Liver (tissue), 9 donors: ENCODE data around the gene KIF15. TPM values are rescaled to one million over a fixed set of nuclear protein-coding genes. Genes with fewer than 3 reads are reported as not detected.

Experiments
- DNase-seq: peaks from one replicate; pipeline ENCODE4 v3.0.0-alpha.2; 2017; ENCODE audit warnings: low spot score
- H3K27ac ChIP-seq, 2 donors: one replicate each; pipeline ENCODE4 v1.7.0; 2013; ENCODE audit warnings: inconsistent platforms in 2 of 2, low read length in 2 of 2, control low read depth in 1 of 2, low read depth in 1 of 2, mild to moderate bottlenecking in 1 of 2
- H3K27me3 ChIP-seq, 4 donors: one replicate each; pipeline versions ENCODE4 v1.6.1 to v1.7.0; 2013; ENCODE audit warnings: low read length in 3 of 4, inconsistent platforms in 1 of 4, mild to moderate bottlenecking in 1 of 4, moderate library complexity in 1 of 4; ENCODE audit not compliant: control insufficient read depth in 4 of 4, insufficient read depth in 4 of 4
- H3K36me3 ChIP-seq, 4 donors: one replicate each; pipeline versions ENCODE4 v1.6.1 to v1.7.0; 2013; ENCODE audit warnings: low read length in 3 of 4, mild to moderate bottlenecking in 3 of 4, low read depth in 1 of 4, moderate library complexity in 1 of 4; ENCODE audit not compliant: control insufficient read depth in 4 of 4, insufficient read depth in 3 of 4
- H3K4me1 ChIP-seq, 4 donors: one replicate each; pipeline versions ENCODE4 v1.6.1 to v1.7.0; 2013; ENCODE audit warnings: low read length in 3 of 4, mild to moderate bottlenecking in 3 of 4, moderate library complexity in 1 of 4; ENCODE audit not compliant: control insufficient read depth in 4 of 4, insufficient read depth in 4 of 4
- H3K4me3 ChIP-seq, 3 donors: one replicate each; pipeline versions ENCODE4 v1.6.1 to v1.7.0; 2013; ENCODE audit warnings: low read length in 3 of 3, control low read depth in 1 of 3, low read depth in 1 of 3, mild to moderate bottlenecking in 1 of 3
- H3K9ac ChIP-seq, 2 donors: one replicate each; pipeline ENCODE4 v1.7.0; 2013; ENCODE audit warnings: low read length in 2 of 2, mild to moderate bottlenecking in 2 of 2, moderate library complexity in 2 of 2, control low read depth in 1 of 2, low read depth in 1 of 2
- H3K9me3 ChIP-seq, 4 donors: one replicate each; pipeline versions ENCODE4 v1.6.1 to v1.7.0; 2013; ENCODE audit warnings: low read length in 3 of 4; ENCODE audit not compliant: control insufficient read depth in 4 of 4
- CTCF ChIP-seq: fragments of 150-350 bp; IDR thresholded peaks from 2 replicates; pipeline ENCODE4 v1.5.1; 2017; ENCODE audit warnings: improper control_type of control experiment, low read depth, low read length; ENCODE audit not compliant: missing input control
- EGR1 ChIP-seq, 2 donors: IDR thresholded peaks; 2 replicates each; pipeline ENCODE4 v1.6.1; 2016 to 2018; ENCODE audit warnings: antibody characterized with exemption in 2 of 2, low read depth in 2 of 2
- FOXA1 ChIP-seq: IDR thresholded peaks from 2 replicates; pipeline ENCODE4 v1.6.1; 2016; ENCODE audit warnings: antibody characterized with exemption
- FOXA2 ChIP-seq: IDR thresholded peaks from 2 replicates; pipeline ENCODE4 v1.6.1; 2016; ENCODE audit warnings: antibody characterized with exemption
- GABPA ChIP-seq, 2 donors: IDR thresholded peaks in 1 of 2; conservative IDR thresholded peaks in 1 of 2; 2 replicates each; pipeline ENCODE4 v1.6.1; 2016; ENCODE audit warnings: antibody characterized with exemption in 2 of 2, mild to moderate bottlenecking in 1 of 2, moderate library complexity in 1 of 2
- HNF4A ChIP-seq, 2 donors: conservative IDR thresholded peaks; 2 replicates each; pipeline ENCODE4 v1.6.1; 2016; ENCODE audit warnings: antibody characterized with exemption in 2 of 2, mild to moderate bottlenecking in 2 of 2
- HNF4G ChIP-seq: IDR thresholded peaks from 2 replicates; pipeline ENCODE4 v1.6.1; 2016; ENCODE audit warnings: antibody characterized with exemption
- JUND ChIP-seq, 2 donors: IDR thresholded peaks; 2 replicates each; pipeline ENCODE4 v1.6.1; 2016; ENCODE audit warnings: antibody characterized with exemption in 2 of 2
- MAX ChIP-seq: IDR thresholded peaks from 2 replicates; pipeline ENCODE4 v1.6.1; 2016; ENCODE audit warnings: antibody characterized with exemption
- NR2F2 ChIP-seq: IDR thresholded peaks from 2 replicates; pipeline ENCODE4 v1.6.1; 2016; ENCODE audit warnings: antibody characterized with exemption
- REST ChIP-seq: IDR thresholded peaks from 2 replicates; pipeline ENCODE4 v1.6.1; 2016; ENCODE audit warnings: antibody characterized with exemption, mild to moderate bottlenecking
- RXRA ChIP-seq, 2 donors: IDR thresholded peaks; 2 replicates each; pipeline ENCODE4 v1.6.1; 2017 to 2018; ENCODE audit warnings: antibody characterized with exemption in 2 of 2, mild to moderate bottlenecking in 1 of 2
- SP1 ChIP-seq: IDR thresholded peaks from 2 replicates; pipeline ENCODE4 v1.6.1; 2018; ENCODE audit warnings: antibody characterized with exemption, mild to moderate bottlenecking
- TAF1 ChIP-seq: conservative IDR thresholded peaks from 2 replicates; pipeline ENCODE4 v1.6.1; 2016; ENCODE audit warnings: antibody characterized with exemption, mild to moderate bottlenecking
- YY1 ChIP-seq: IDR thresholded peaks from 2 replicates; pipeline ENCODE4 v1.6.1; 2016; ENCODE audit warnings: antibody characterized with exemption, mild to moderate bottlenecking
- ZBTB33 ChIP-seq: IDR thresholded peaks from 2 replicates; pipeline ENCODE4 v1.6.1; 2016; ENCODE audit warnings: antibody characterized with exemption
- WGBS: extraction: QIAGEN DNeasy Blood & Tissue Kit; methylation state at CpG from one replicate; pipeline ENCODE4 v1.1.7; 2013; 5-methylcytosine and 5-hydroxymethylcytosine counted together
- polyA plus RNA-seq, 2 donors: library from polyadenylated mRNA; stranded (reverse) in 1 of 2; unstranded in 1 of 2; fragments of 200-250 nt in 1 of 2; fragments of >200 nt in 1 of 2; fragmentation: Nextera tagmentation in 1 of 2; extraction: Ambion mirVana in 1 of 2; gene quantifications; one replicate each; pipeline versions ENCODE4 v1.2.1 to v1.2.3, GENCODE V29; 2013 to 2015
- total RNA-seq, 2 donors: library from RNA; depleted of rRNA; stranded (reverse); fragments of >200 nt; gene quantifications; one replicate each; pipeline ENCODE4 v1.2.3, GENCODE V29; 2014
- donor health status: healthy.
- donor health status: healthy.
- donor health status: healthy.
- donor health status: healthy.
- donor health status: healthy.

KIF15 gene
- total and polyA plus RNA-seq, 4 donors = under 0.01 to 15.9 (median 0.24) TPM

- TF ChIP-seq ZBTB33 (no peak), FOXA1 (no peak), SP1 (no peak), FOXA2 (no peak), GABPA (IDR thresholded peaks at IDR 0.05 in 1 of 2, conservative IDR thresholded peaks at IDR 0.05 in 1 of 2) (no peak)
Observed at GRCh38 chr3:44890852-44891251, 129.3 kb downstream of the KIF15 start (continued).

GRCh38 chr3:44892689-44893088 lies 131.1 kb downstream of the KIF15 start:
- no peak for DNase-seq
- Histone ChIP-seq H3K9ac (no peak overlapping the region), H3K9me3 (no peaks in the 10 kb centered on the region), H3K36me3 (no peaks in the 10 kb centered on the region), H3K4me1 (no peaks in the 10 kb centered on the region), H3K4me3 (no peak overlapping the region), H3K27me3 (no peaks in the 10 kb centered on the region), H3K27ac (no peak overlapping the region)
- 85% methylated on average over 3 of the region's 3 CpGs for WGBS
- no peak for TF ChIP-seq FOXA2
- no peak for TF ChIP-seq EGR1 (IDR thresholded peaks at IDR 0.05; ENCODE audit: low read depth in 2 of 2)
- no peak for TF ChIP-seq HNF4G
- no peak for TF ChIP-seq HNF4A (conservative IDR thresholded peaks at IDR 0.05)
- TF ChIP-seq JUND (IDR thresholded peaks at IDR 0.05) = no peak
- no peak for TF ChIP-seq RXRA (IDR thresholded peaks at IDR 0.05)
- no peak for TF ChIP-seq FOXA1
- TF ChIP-seq CTCF = no peak
- TF ChIP-seq REST = no peak
- no peak for TF ChIP-seq YY1
- no peak for TF ChIP-seq SP1

GRCh38 chr3:44893097-44893496 lies 131.5 kb downstream of the KIF15 start:
- Histone ChIP-seq H3K4me1 (no peaks in the 10 kb centered on the region), H3K4me3 (no peak overlapping the region), H3K9ac (no peak overlapping the region), H3K9me3 (no peaks in the 10 kb centered on the region), H3K36me3 (no peaks in the 10 kb centered on the region), H3K27me3 (no peaks in the 10 kb centered on the region), H3K27ac (no peak overlapping the region)
- DNase-seq = no peak
- TF ChIP-seq MAX (no peak), TAF1 (no peak), NR2F2 (no peak), FOXA2 (no peak)
- 80% methylated on average over 2 of the region's 2 CpGs for WGBS
